HepG2 (cell line): ENCODE measurements around the gene DHRS1. TPM values are rescaled to one million over a fixed set of nuclear protein-coding genes. Genes with fewer than 3 reads are reported as not detected.

Experiments
- NR2F6 ChIP-seq, 2 experiments: IDR thresholded peaks; 2 replicates each; pipeline ENCODE4 v1.6.1; 2016; ENCODE audit warnings: antibody characterized with exemption in 1 of 2, mild to moderate bottlenecking in 1 of 2
- SMAD9 ChIP-seq: sonication (generic); formaldehyde crosslinking; IDR thresholded peaks from 2 replicates; pipeline ENCODE4 v1.5.1; 2020; ENCODE audit warnings: mild to moderate bottlenecking, missing genetic modification reagents
- SNAI1 ChIP-seq: sonication (generic); formaldehyde crosslinking; IDR thresholded peaks from 2 replicates; pipeline ENCODE4 v1.5.0; 2020; ENCODE audit warnings: mild to moderate bottlenecking, missing genetic modification reagents, borderline replicate concordance
- ZNF34 ChIP-seq: sonication (generic); formaldehyde crosslinking; IDR thresholded peaks from 2 replicates; pipeline ENCODE4 v1.4.0; 2020; ENCODE audit warnings: mild to moderate bottlenecking, missing genetic modification reagents, borderline replicate concordance
- ZNF354B ChIP-seq: sonication (generic); formaldehyde crosslinking; IDR thresholded peaks from 2 replicates; pipeline ENCODE4 v1.8.0; 2022; ENCODE audit warnings: mild to moderate bottlenecking, missing genetic modification reagents
- ZNF550 ChIP-seq: sonication (generic); formaldehyde crosslinking; IDR thresholded peaks from 2 replicates; pipeline ENCODE4 v1.4.0; 2020; ENCODE audit warnings: mild to moderate bottlenecking, missing genetic modification reagents, borderline replicate concordance
- ZNF598 ChIP-seq: sonication (generic); formaldehyde crosslinking; IDR thresholded peaks from 2 replicates; pipeline ENCODE4 v1.5.1; 2020; ENCODE audit warnings: mild to moderate bottlenecking, missing genetic modification reagents, borderline replicate concordance
- ZNF879 ChIP-seq: sonication (generic); formaldehyde crosslinking; IDR thresholded peaks from 2 replicates; pipeline ENCODE4 v1.8.1; 2023; ENCODE audit warnings: missing genetic modification reagents
- ZSCAN20 ChIP-seq: sonication (generic); formaldehyde crosslinking; IDR thresholded peaks from 2 replicates; pipeline ENCODE4 v1.4.0; 2020; ENCODE audit warnings: missing genetic modification reagents, mild to moderate bottlenecking, borderline replicate concordance
- polyA plus RNA-seq, 8 experiments: library from polyadenylated mRNA; depleted of rRNA in 3 of 8; stranded (reverse) in 7 of 8; unstranded in 1 of 8; fragments of >200 nt; fragmentation: Illumina TruSeq in 4 of 8; extraction: Trizol in 4 of 8; gene quantifications; 2 replicates each; pipeline versions ENCODE4 v1.2.1 to v1.2.3, GENCODE V29; 2011 to 2016; ENCODE audit warnings: low read depth in 4 of 8, missing spikeins in 1 of 8, mixed read lengths in 1 of 8; ENCODE audit not compliant: insufficient read depth in 1 of 8
- total RNA-seq, 5 experiments: library from RNA; depleted of rRNA; stranded (reverse); fragments of >200 nt; fragmentation: Illumina TruSeq; extraction: Trizol; gene quantifications; 2 replicates each; pipeline ENCODE4 v1.2.3, GENCODE V29; 2016; ENCODE audit warnings: low read depth in 1 of 5
- TF ChIP-seq, protein P1 (sequence below): IDR thresholded peaks from 2 replicates; pipeline ENCODE4 v1.6.1; 2016; ENCODE audit warnings: low read depth, control low read depth
- TF ChIP-seq, protein P2 (sequence below): IDR thresholded peaks from 2 replicates; pipeline ENCODE4 v1.6.1; 2016; ENCODE audit warnings: missing genetic modification reagents, missing compliant biosample characterization
- TF ChIP-seq, protein P3 (sequence below), 2 experiments: fragments of 450-650 bp in 1 of 2; sonication (generic) in 1 of 2; formaldehyde crosslinking in 1 of 2; IDR thresholded peaks; 2 replicates each; pipeline versions ENCODE4 v1.6.1 to v1.8.0; 2016 to 2022; ENCODE audit warnings: antibody characterized with exemption in 1 of 2, mild to moderate bottlenecking in 1 of 2, missing genetic modification reagents in 1 of 2
- TF ChIP-seq, protein P4 (sequence below): sonication (generic); formaldehyde crosslinking; IDR thresholded peaks from 2 replicates; pipeline ENCODE4 v1.4.0; 2020; ENCODE audit warnings: missing genetic modification reagents

The DHRS1 gene
- total and polyA plus RNA-seq, 2 of the 13 experiments (the other 11 are each of a cell fraction or from before 2014, with no cell fraction given), result 49.8 to 60.8 TPM

DNA sequence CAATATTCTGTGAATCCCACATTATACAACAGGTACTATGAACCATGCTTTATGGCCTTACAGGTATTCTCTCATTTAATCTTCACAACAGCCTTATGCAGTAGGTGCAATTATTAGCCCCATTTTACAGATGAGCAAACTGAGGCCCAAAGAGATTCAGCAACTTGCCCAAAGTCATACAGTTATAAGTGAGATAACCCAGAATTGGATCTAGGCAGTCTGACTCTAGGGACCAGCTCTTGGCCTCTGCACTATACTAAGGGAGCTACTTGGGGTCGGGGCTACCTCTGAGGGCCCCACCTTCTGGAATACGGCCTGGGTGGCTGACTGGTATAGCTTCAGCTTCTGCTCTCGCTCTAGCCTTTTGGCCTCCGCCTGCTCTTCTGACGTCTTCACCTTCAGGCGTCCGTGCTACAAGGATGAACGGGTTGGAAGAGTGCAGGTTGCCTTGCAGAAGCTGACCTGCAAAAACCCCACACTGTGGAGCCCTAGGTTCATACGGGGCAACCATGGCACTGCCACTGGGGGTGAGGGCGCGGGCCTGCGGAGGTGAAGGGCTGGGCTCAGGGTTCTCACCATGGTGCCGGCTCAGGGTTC lies 28.9 kb downstream of the DHRS1 start (continued):
- TF ChIP-seq, protein P1, sequence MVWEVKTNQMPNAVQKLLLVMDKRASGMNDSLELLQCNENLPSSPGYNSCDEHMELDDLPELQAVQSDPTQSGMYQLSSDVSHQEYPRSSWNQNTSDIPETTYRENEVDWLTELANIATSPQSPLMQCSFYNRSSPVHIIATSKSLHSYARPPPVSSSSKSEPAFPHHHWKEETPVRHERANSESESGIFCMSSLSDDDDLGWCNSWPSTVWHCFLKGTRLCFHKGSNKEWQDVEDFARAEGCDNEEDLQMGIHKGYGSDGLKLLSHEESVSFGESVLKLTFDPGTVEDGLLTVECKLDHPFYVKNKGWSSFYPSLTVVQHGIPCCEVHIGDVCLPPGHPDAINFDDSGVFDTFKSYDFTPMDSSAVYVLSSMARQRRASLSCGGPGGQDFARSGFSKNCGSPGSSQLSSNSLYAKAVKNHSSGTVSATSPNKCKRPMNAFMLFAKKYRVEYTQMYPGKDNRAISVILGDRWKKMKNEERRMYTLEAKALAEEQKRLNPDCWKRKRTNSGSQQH (CRISPR knock-in tag), result no peak
- TF ChIP-seq, protein P2, sequence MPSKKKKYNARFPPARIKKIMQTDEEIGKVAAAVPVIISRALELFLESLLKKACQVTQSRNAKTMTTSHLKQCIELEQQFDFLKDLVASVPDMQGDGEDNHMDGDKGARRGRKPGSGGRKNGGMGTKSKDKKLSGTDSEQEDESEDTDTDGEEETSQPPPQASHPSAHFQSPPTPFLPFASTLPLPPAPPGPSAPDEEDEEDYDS, result no peak
- TF ChIP-seq, protein P3, sequence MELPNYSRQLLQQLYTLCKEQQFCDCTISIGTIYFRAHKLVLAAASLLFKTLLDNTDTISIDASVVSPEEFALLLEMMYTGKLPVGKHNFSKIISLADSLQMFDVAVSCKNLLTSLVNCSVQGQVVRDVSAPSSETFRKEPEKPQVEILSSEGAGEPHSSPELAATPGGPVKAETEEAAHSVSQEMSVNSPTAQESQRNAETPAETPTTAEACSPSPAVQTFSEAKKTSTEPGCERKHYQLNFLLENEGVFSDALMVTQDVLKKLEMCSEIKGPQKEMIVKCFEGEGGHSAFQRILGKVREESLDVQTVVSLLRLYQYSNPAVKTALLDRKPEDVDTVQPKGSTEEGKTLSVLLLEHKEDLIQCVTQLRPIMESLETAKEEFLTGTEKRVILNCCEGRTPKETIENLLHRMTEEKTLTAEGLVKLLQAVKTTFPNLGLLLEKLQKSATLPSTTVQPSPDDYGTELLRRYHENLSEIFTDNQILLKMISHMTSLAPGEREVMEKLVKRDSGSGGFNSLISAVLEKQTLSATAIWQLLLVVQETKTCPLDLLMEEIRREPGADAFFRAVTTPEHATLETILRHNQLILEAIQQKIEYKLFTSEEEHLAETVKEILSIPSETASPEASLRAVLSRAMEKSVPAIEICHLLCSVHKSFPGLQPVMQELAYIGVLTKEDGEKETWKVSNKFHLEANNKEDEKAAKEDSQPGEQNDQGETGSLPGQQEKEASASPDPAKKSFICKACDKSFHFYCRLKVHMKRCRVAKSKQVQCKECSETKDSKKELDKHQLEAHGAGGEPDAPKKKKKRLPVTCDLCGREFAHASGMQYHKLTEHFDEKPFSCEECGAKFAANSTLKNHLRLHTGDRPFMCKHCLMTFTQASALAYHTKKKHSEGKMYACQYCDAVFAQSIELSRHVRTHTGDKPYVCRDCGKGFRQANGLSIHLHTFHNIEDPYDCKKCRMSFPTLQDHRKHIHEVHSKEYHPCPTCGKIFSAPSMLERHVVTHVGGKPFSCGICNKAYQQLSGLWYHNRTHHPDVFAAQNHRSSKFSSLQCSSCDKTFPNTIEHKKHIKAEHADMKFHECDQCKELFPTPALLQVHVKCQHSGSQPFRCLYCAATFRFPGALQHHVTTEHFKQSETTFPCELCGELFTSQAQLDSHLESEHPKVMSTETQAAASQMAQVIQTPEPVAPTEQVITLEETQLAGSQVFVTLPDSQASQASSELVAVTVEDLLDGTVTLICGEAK (IDR thresholded peaks at IDR 0.05), result no peak
- TF ChIP-seq, protein P3 (CRISPR knock-in tag; IDR thresholded peaks at IDR 0.05), result peak; percentile 3; the same call in 1 of the 2 replicates
- TF ChIP-seq SMAD9 (CRISPR knock-in tag) (peak; percentile 77; the same call in 1 of the 2 replicates), ZSCAN20 (CRISPR knock-in tag) (no peak), ZNF598 (CRISPR knock-in tag) (peak; percentile 68; the same call in 1 of the 2 replicates), ZNF34 (CRISPR knock-in tag) (peak; percentile 16; the same call in 1 of the 2 replicates), NR2F6 (IDR thresholded peaks at IDR 0.05) (no peak), NR2F6 (CRISPR knock-in tag; IDR thresholded peaks at IDR 0.05) (no peak), ZNF550 (peak; percentile 7; the same call in 1 of the 2 replicates), SNAI1 (CRISPR knock-in tag) (no peak), ZNF354B (no peak), ZNF879 (0 out of 2 replicates have a peak, but pooled peaks have one; percentile 1)
- TF ChIP-seq, protein P4, sequence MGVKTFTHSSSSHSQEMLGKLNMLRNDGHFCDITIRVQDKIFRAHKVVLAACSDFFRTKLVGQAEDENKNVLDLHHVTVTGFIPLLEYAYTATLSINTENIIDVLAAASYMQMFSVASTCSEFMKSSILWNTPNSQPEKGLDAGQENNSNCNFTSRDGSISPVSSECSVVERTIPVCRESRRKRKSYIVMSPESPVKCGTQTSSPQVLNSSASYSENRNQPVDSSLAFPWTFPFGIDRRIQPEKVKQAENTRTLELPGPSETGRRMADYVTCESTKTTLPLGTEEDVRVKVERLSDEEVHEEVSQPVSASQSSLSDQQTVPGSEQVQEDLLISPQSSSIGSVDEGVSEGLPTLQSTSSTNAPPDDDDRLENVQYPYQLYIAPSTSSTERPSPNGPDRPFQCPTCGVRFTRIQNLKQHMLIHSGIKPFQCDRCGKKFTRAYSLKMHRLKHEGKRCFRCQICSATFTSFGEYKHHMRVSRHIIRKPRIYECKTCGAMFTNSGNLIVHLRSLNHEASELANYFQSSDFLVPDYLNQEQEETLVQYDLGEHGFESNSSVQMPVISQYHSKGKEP (CRISPR knock-in tag), result no peak; the same call in 1 of the 2 replicates
